Ascending aorta (tissue), 2 donors: ENCODE data around the gene GCGR. TPM values are rescaled to one million over a fixed set of nuclear protein-coding genes. Genes with fewer than 3 reads are reported as not detected.

Experiments used
- DNase-seq, 2 donors: peaks; one replicate each; pipeline ENCODE4 v3.0.0-alpha.2; 2019; ENCODE audit warnings: low spot score in 2 of 2
- H3K27ac ChIP-seq, 2 donors: fragments of 200-600 bp; sonication (generic); one replicate each; pipeline ENCODE4 v1.5.1; 2016 to 2017; ENCODE audit warnings: mild to moderate bottlenecking in 1 of 2
- H3K27me3 ChIP-seq: fragments of 200-600 bp; sonication (generic); one replicate; pipeline ENCODE4 v1.5.1; 2017
- H3K36me3 ChIP-seq, 2 donors: fragments of 200-600 bp; sonication (generic); one replicate each; pipeline ENCODE4 v1.5.1; 2016
- H3K4me1 ChIP-seq, 2 donors: fragments of 200-600 bp; sonication (generic); one replicate each; pipeline ENCODE4 v1.5.1; 2016 to 2017; ENCODE audit warnings: mild to moderate bottlenecking in 1 of 2
- H3K4me3 ChIP-seq, 2 donors: fragments of 200-600 bp; sonication (generic); one replicate each; pipeline ENCODE4 v1.5.1; 2016 to 2017; ENCODE audit warnings: mild to moderate bottlenecking in 1 of 2
- H3K9me3 ChIP-seq, 2 donors: fragments of 200-600 bp; sonication (generic); one replicate each; pipeline ENCODE4 v1.5.1; 2016
- CTCF ChIP-seq, 3 experiments: fragments of 200-600 bp in 2 of 3; fragments of 450-650 bp in 1 of 3; sonication (generic) in 2 of 3; IDR thresholded peaks; one replicate each; pipeline ENCODE4 v1.5.1; 2016 to 2019; ENCODE audit warnings: antibody characterized with exemption in 3 of 3, mild to moderate bottlenecking in 1 of 3, moderate library complexity in 1 of 3
- intact Hi-C: fragments of 100-400 bp; cut with DNase I; formaldehyde crosslinking; loops from one replicate; pipeline ENCODE4 v1.15.1; 2023
- total RNA-seq: library from RNA; depleted of rRNA; stranded (reverse); fragments of >200 nt; gene quantifications from one replicate; pipeline ENCODE4 v1.1.0, GENCODE V29; 2016

GCGR gene
- total RNA-seq, 1 donor from 2014 or later: not detected

GRCh38 chr17:81844887-81845286 is 40.9 kb downstream of the GCGR start:
- no peak for DNase-seq
- H3K27me3 ChIP-seq: no peaks in the 10 kb centered on the region
- no peak overlapping the region for H3K4me3 ChIP-seq
- H3K4me1 ChIP-seq: no peaks in the 10 kb centered on the region
- no peaks in the 10 kb centered on the region for H3K9me3 ChIP-seq
- H3K36me3 ChIP-seq: peaks cover 68 to 74% of the 10 kb centered on the region in 2 donors
- intact Hi-C loops: no loop called here
- H3K27ac ChIP-seq: no peak overlapping the region
- TF ChIP-seq CTCF (IDR thresholded peaks at IDR 0.05): no peak

GRCh38 chr17:81845361-81845760 is 41.4 kb downstream of the GCGR start:
- intact Hi-C loops: no loop called here
- H3K27ac ChIP-seq: no peak overlapping the region
- DNase-seq: no peak
- H3K9me3 ChIP-seq: no peaks in the 10 kb centered on the region
- H3K27me3 ChIP-seq: no peaks in the 10 kb centered on the region
- H3K36me3 ChIP-seq: peaks cover 68 to 77% of the 10 kb centered on the region in 2 donors
- no peak overlapping the region for H3K4me3 ChIP-seq
- TF ChIP-seq CTCF (IDR thresholded peaks at IDR 0.05): no peak
- no peaks in the 10 kb centered on the region for H3K4me1 ChIP-seq

- Histone ChIP-seq H3K4me3 (no peak overlapping the region), H3K27me3 (no peaks in the 10 kb centered on the region), H3K9me3 (no peaks in the 10 kb centered on the region), H3K27ac (no peak overlapping the region), H3K4me1 (no peaks in the 10 kb centered on the region), H3K36me3 (peaks cover 69 to 82% of the 10 kb centered on the region in 2 donors)
- intact Hi-C loops: no loop called here
- no peak for TF ChIP-seq CTCF (IDR thresholded peaks at IDR 0.05)
- DNase-seq: no peak
Observed at GRCh38 chr17:81845881-81846742, 42.2 kb downstream of the GCGR start.

GRCh38 chr17:81846743-81847689 is 43.1 kb downstream of the GCGR start:
- Histone ChIP-seq H3K4me3 (no peak overlapping the region), H3K27me3 (no peaks in the 10 kb centered on the region), H3K27ac (no peak overlapping the region), H3K36me3 (peaks cover 77 to 91% of the 10 kb centered on the region in 2 donors), H3K4me1 (no peaks in the 10 kb centered on the region), H3K9me3 (no peaks in the 10 kb centered on the region)
- intact Hi-C loops: no loop called here
- no peak for TF ChIP-seq CTCF (IDR thresholded peaks at IDR 0.05)
- no peak for DNase-seq

- Histone ChIP-seq H3K27me3 (no peaks in the 10 kb centered on the region), H3K4me3 (no peak overlapping the region), H3K27ac (no peak overlapping the region), H3K9me3 (no peaks in the 10 kb centered on the region), H3K4me1 (no peaks in the 10 kb centered on the region), H3K36me3 (peaks cover 82 to 93% of the 10 kb centered on the region in 2 donors)
- no peak for DNase-seq
- intact Hi-C loops: no loop called here
- no peak for TF ChIP-seq CTCF (IDR thresholded peaks at IDR 0.05)
Observed at GRCh38 chr17:81849457-81849856, 45.5 kb downstream of the GCGR start.
